HG03159 (cell line): ENCODE data around the gene ITGA3.

Experiments
- ATAC-seq: cut with Tn5 transposase; IDR thresholded peaks from one replicate; pipeline ENCODE4 v1.9.1; 2021; ENCODE audit warnings: mild to moderate bottlenecking, moderate library complexity; ENCODE audit not compliant: unreplicated experiment

Gene ITGA3

GRCh38 chr17:50123649-50124349 lies 67.9 kb downstream of the ITGA3 start:
- ATAC-seq: no peak

- no peak for ATAC-seq
Measured at GRCh38 chr17:50125420-50125997, 69.6 kb downstream of the ITGA3 start.

- no peak for ATAC-seq
Measured at GRCh38 chr17:50127697-50128361, 71.9 kb downstream of the ITGA3 start.

GRCh38 chr17:50128441-50129352 lies 72.8 kb downstream of the ITGA3 start:
- no peak for ATAC-seq

GRCh38 chr17:50129353-50129727 lies 73.4 kb downstream of the ITGA3 start:
- ATAC-seq: no peak

- ATAC-seq: no peak
Measured at GRCh38 chr17:50129728-50130558, 74.0 kb downstream of the ITGA3 start, which contains the start of gene SAMD14. SAMD14 (minus strand) TSS chr17:50130160; CDS start chr17:50124959, 5,201 bp downstream.

- ATAC-seq: no peak
Measured at GRCh38 chr17:50130559-50131305, 74.8 kb downstream of the ITGA3 start.

- no peak for ATAC-seq
Measured at GRCh38 chr17:50132104-50132794, 76.3 kb downstream of the ITGA3 start.

GRCh38 chr17:50133028-50133768 lies 77.3 kb downstream of the ITGA3 start:
- ATAC-seq: no peak

GRCh38 chr17:50133769-50134099 lies 77.8 kb downstream of the ITGA3 start:
- ATAC-seq: no peak

GRCh38 chr17:50134206-50135110 lies 78.5 kb downstream of the ITGA3 start:
- no peak for ATAC-seq

GRCh38 chr17:50135316-50136095 lies 79.6 kb downstream of the ITGA3 start:
- no peak for ATAC-seq

GRCh38 chr17:50136096-50136687 lies 80.3 kb downstream of the ITGA3 start:
- ATAC-seq: no peak

- ATAC-seq: no peak
Measured at GRCh38 chr17:50137042-50137441, 81.1 kb downstream of the ITGA3 start.

- ATAC-seq: no peak
Measured at GRCh38 chr17:50139185-50139783, 83.4 kb downstream of the ITGA3 start.
